Tibial nerve (tissue), 4 donors: Measurements from ENCODE around the gene CGNL1. TPM values are rescaled to one million over a fixed set of nuclear protein-coding genes. Genes with fewer than 3 reads are reported as not detected.

ENCODE experiments used
- DNase-seq, 2 donors: peaks; one replicate each; pipeline ENCODE4 v3.0.0-alpha.2; 2019; ENCODE audit warnings: low spot score in 2 of 2
- H3K27ac ChIP-seq, 4 donors: fragments of 200-600 bp; sonication (generic) in 3 of 4; one replicate each; pipeline ENCODE4 v1.5.1; 2017 to 2019; ENCODE audit warnings: mild to moderate bottlenecking in 1 of 4
- H3K27me3 ChIP-seq, 2 donors: fragments of 200-600 bp; sonication (generic) in 1 of 2; one replicate each; pipeline versions ENCODE4 v1.5.1 to v1.6.0; 2017 to 2019
- H3K36me3 ChIP-seq, 3 donors: fragments of 200-600 bp; sonication (generic); one replicate each; pipeline ENCODE4 v1.5.1; 2018 to 2019
- H3K4me1 ChIP-seq, 4 donors: fragments of 200-600 bp; sonication (generic) in 3 of 4; one replicate each; pipeline ENCODE4 v1.5.1; 2017 to 2019
- H3K4me3 ChIP-seq, 4 donors: fragments of 200-600 bp; sonication (generic) in 3 of 4; one replicate each; pipeline ENCODE4 v1.5.1; 2017 to 2019; ENCODE audit warnings: mild to moderate bottlenecking in 1 of 4, moderate library complexity in 1 of 4
- H3K9me3 ChIP-seq, 4 donors: fragments of 200-600 bp; sonication (generic) in 3 of 4; one replicate each; pipeline ENCODE4 v1.5.1; 2017 to 2019
- EP300 ChIP-seq, 2 donors: sonication (generic); formaldehyde crosslinking; IDR thresholded peaks; one replicate each; pipeline ENCODE4 v1.6.1; 2017; ENCODE audit warnings: antibody characterized with exemption in 2 of 2, mild to moderate bottlenecking in 1 of 2
- POLR2A ChIP-seq, 2 donors: fragments of 450-650 bp; IDR thresholded peaks; one replicate each; pipeline ENCODE4 v1.6.1; 2017; ENCODE audit warnings: antibody characterized with exemption in 2 of 2, mild to moderate bottlenecking in 2 of 2, moderate library complexity in 2 of 2
- WGBS, 2 donors: methylation state at CpG; one replicate each; pipeline ENCODE4 v1.1.5; 2018; 5-methylcytosine and 5-hydroxymethylcytosine counted together
- total RNA-seq, 4 donors: library from RNA; depleted of rRNA; stranded (reverse); fragments of >200 nt; gene quantifications; one replicate each; pipeline ENCODE4 v1.1.0, GENCODE V29; 2016
- TF ChIP-seq, protein P1 (sequence below), 5 experiments: fragments of 200-600 bp in 3 of 5; fragments of 450-650 bp in 2 of 5; sonication (generic) in 3 of 5; IDR thresholded peaks; one replicate each; pipeline ENCODE4 v1.5.1; 2016 to 2019; ENCODE audit warnings: antibody characterized with exemption in 5 of 5, mild to moderate bottlenecking in 3 of 5, moderate library complexity in 2 of 5

Gene CGNL1
- total RNA-seq, 4 donors from 2014 or later: 15.9 to 36.7 (median 29.2) TPM

DNA sequence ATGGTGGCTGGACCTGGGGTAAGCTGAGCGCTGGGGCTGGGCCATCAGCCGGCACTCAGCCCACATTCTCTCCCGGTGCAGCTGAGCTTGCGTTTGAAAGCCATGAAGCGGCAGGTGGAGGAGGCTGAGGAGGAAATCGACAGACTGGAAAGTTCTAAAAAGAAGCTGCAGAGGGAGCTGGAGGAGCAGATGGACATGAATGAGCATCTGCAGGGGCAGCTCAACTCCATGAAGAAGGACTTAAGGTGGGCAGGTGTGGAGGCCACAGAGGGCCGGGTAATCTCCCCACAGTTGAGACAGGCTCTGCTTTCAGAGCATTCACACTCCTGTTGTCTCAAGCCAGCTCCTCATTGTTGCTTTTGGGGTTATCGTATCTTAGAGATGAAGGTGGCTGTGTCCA is 169.7 kb downstream of the CGNL1 start:
- Histone ChIP-seq H3K4me1 (peaks cover 0 to 15% (median 1%) of the 10 kb centered on the region in 4 donors), H3K36me3 (peaks cover 0 to 41% (median 0%) of the 10 kb centered on the region in 3 donors), H3K4me3 (no peak overlapping the region), H3K27ac (no peak overlapping the region), H3K27me3 (no peaks in the 10 kb centered on the region), H3K9me3 (no peaks in the 10 kb centered on the region)
- no peak for TF ChIP-seq EP300 (IDR thresholded peaks at IDR 0.05)
- no peak for TF ChIP-seq POLR2A (IDR thresholded peaks at IDR 0.05)
- TF ChIP-seq, protein P1, sequence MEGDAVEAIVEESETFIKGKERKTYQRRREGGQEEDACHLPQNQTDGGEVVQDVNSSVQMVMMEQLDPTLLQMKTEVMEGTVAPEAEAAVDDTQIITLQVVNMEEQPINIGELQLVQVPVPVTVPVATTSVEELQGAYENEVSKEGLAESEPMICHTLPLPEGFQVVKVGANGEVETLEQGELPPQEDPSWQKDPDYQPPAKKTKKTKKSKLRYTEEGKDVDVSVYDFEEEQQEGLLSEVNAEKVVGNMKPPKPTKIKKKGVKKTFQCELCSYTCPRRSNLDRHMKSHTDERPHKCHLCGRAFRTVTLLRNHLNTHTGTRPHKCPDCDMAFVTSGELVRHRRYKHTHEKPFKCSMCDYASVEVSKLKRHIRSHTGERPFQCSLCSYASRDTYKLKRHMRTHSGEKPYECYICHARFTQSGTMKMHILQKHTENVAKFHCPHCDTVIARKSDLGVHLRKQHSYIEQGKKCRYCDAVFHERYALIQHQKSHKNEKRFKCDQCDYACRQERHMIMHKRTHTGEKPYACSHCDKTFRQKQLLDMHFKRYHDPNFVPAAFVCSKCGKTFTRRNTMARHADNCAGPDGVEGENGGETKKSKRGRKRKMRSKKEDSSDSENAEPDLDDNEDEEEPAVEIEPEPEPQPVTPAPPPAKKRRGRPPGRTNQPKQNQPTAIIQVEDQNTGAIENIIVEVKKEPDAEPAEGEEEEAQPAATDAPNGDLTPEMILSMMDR (IDR thresholded peaks at IDR 0.05): no peak
- DNase-seq: no peak
- WGBS, 2 donors: 87 to 89% methylated on average over 8 of the region's 8 CpGs

DNA sequence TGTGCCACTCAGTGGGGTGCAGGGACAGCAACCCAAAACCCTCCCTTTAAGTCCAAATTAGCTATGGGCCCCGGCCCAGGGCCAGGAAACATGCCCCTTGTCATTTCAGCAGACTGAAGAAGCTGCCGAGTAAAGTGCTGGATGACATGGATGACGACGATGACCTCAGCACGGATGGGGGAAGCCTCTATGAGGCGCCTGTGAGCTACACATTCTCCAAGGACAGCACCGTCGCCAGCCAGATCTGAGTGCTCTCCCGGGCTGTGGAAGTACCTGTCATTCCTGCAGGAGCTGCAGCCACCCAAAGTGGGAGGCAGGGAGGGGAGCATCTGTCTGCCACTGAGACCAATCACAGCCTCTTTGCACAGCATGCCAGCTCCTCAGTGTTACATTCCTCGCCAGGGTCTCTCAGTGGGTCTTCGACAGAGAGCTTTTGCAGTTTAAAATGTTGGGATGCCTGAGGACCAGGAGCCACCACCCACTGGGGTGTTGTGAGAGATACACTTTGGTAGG is 171.0 kb downstream of the CGNL1 start:
- TF ChIP-seq EP300 (IDR thresholded peaks at IDR 0.05) (no peak), POLR2A (IDR thresholded peaks at IDR 0.05) (no peak)
- TF ChIP-seq, protein P1 (IDR thresholded peaks at IDR 0.05): no peak
- H3K27ac ChIP-seq: no peak overlapping the region
- peaks cover 0 to 41% (median 0%) of the 10 kb centered on the region in 3 donors for H3K36me3 ChIP-seq
- H3K4me3 ChIP-seq: no peak overlapping the region
- H3K27me3 ChIP-seq: no peaks in the 10 kb centered on the region
- H3K4me1 ChIP-seq: peaks cover 0 to 27% (median 4%) of the 10 kb centered on the region in 4 donors
- 68 to 71% methylated on average over 10 of the region's 11 CpGs for WGBS, 2 donors
- no peaks in the 10 kb centered on the region for H3K9me3 ChIP-seq
- DNase-seq: no peak

DNA sequence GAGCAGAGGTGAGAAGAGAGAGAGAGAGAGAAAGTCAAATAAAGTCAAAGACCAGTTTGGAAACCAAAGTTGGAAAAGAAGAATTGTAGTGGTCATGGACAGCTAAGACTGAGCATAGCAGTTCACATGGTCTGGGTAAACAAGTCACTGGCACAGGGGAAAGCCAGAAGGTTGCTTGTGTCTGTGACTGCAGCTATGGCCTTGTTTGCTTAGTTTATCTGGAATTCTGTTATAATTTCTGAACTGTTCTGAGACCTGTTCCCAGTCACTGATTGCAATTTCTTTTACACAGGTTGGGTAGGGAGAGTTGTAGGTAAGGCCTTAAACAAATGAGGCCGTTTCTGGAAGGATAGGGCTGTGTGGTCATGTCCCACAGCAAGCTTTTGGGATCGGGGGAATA is 172.0 kb downstream of the CGNL1 start:
- peaks cover 0 to 27% (median 4%) of the 10 kb centered on the region in 4 donors for H3K4me1 ChIP-seq
- TF ChIP-seq, protein P1 (IDR thresholded peaks at IDR 0.05): no peak
- TF ChIP-seq EP300 (IDR thresholded peaks at IDR 0.05): no peak
- no peak for TF ChIP-seq POLR2A (IDR thresholded peaks at IDR 0.05)
- H3K4me3 ChIP-seq: no peak overlapping the region
- H3K27me3 ChIP-seq: no peaks in the 10 kb centered on the region
- H3K36me3 ChIP-seq: peaks cover 0 to 41% (median 0%) of the 10 kb centered on the region in 3 donors
- DNase-seq: no peak
- 82% methylated on average over 2 of the region's 2 CpGs for WGBS, 2 donors
- H3K27ac ChIP-seq: no peak overlapping the region
- no peaks in the 10 kb centered on the region for H3K9me3 ChIP-seq

DNA sequence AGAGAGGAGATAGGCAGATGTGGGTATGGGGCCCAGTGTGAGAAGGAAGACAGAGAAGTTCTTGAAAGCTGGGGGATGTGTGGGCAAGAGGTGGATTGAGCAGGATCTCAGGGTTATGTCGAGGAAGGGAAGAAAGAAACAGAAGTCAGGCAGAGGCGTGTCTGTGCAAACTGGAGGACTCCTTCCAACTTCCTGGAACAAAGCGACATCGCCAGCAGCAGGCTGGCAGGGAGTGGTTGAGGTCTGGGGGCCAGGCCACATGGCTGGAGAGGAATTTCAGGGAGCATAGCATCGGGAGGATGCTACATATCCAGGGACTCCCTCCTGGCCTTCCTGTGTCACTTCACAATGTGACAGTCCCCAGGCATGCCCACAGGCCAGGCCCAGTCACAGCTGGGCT is 172.5 kb downstream of the CGNL1 start:
- Histone ChIP-seq H3K27me3 (no peaks in the 10 kb centered on the region), H3K36me3 (peaks cover 0 to 37% (median 0%) of the 10 kb centered on the region in 3 donors), H3K4me3 (no peak overlapping the region), H3K4me1 (peaks cover 0 to 27% (median 4%) of the 10 kb centered on the region in 4 donors), H3K27ac (peak overlapping the region in 1 of 4 donors; percentile 36), H3K9me3 (no peaks in the 10 kb centered on the region)
- TF ChIP-seq EP300 (IDR thresholded peaks at IDR 0.05): no peak
- TF ChIP-seq, protein P1 (IDR thresholded peaks at IDR 0.05): no peak
- no peak for TF ChIP-seq POLR2A (IDR thresholded peaks at IDR 0.05)
- 79 to 84% methylated on average over 5 of the region's 5 CpGs for WGBS, 2 donors
- DNase-seq: no peak

DNA sequence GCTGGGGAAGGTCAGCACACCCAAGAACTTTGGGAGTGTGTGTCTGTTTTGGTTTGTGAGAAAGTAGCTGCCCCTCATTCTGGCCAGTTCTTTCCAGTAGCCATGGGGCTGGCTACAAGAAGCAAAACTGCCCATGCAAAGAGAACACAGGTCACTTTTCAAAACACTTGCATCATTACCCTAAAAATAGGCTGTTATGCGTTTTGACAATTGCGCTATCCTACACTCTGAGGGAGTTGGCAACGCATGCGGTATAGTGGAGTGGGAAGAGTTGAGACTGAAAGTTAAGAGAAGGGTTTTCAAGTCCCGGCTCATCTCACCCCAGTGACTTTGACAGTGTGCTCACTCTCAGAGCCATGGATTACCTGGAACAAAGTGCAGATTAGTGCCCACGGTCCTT is 173.6 kb downstream of the CGNL1 start:
- TF ChIP-seq POLR2A (IDR thresholded peaks at IDR 0.05): no peak
- TF ChIP-seq, protein P1 (IDR thresholded peaks at IDR 0.05): no peak
- no peak for TF ChIP-seq EP300 (IDR thresholded peaks at IDR 0.05)
- no peak overlapping the region for H3K4me3 ChIP-seq
- peak overlapping the region in 1 of 4 donors; percentile 36 for H3K27ac ChIP-seq
- H3K27me3 ChIP-seq: no peaks in the 10 kb centered on the region
- peaks cover 0 to 27% (median 4%) of the 10 kb centered on the region in 4 donors for H3K4me1 ChIP-seq
- peaks cover 0 to 26% (median 0%) of the 10 kb centered on the region in 3 donors for H3K36me3 ChIP-seq
- 82 to 85% methylated on average over 6 of the region's 6 CpGs for WGBS, 2 donors
- no peak for DNase-seq
- no peaks in the 10 kb centered on the region for H3K9me3 ChIP-seq
